Activated naive CD8-positive, alpha-beta T cell treated with anti-CD3 and anti-CD28 coated beads for 36 hours (primary cell): ENCODE data around the gene ATG2B. TPM values are rescaled to one million over a fixed set of nuclear protein-coding genes. Genes with fewer than 3 reads are reported as not detected.

Source experiments
- DNase-seq: peaks from one replicate; pipeline ENCODE4 v3.0.0; 2021
- H3K27ac Mint-ChIP-seq: one replicate; pipeline ENCODE4 v1.8.0; 2022; ENCODE audit warnings: mild to moderate bottlenecking, moderate library complexity, mixed read lengths
- H3K27me3 Mint-ChIP-seq: one replicate; pipeline ENCODE4 v1.8.0; 2022; ENCODE audit warnings: mild to moderate bottlenecking, mixed read lengths
- H3K36me3 Mint-ChIP-seq: one replicate; pipeline ENCODE4 v1.8.0; 2021; ENCODE audit warnings: mild to moderate bottlenecking, mixed read lengths
- H3K4me1 Mint-ChIP-seq: one replicate; pipeline ENCODE4 v1.8.0; 2021; ENCODE audit warnings: mixed read lengths
- H3K4me3 Mint-ChIP-seq: one replicate; pipeline ENCODE4 v1.8.0; 2022; ENCODE audit warnings: mild to moderate bottlenecking, moderate library complexity, mixed read lengths
- H3K9me3 Mint-ChIP-seq: one replicate; pipeline ENCODE4 v1.8.0; 2022; ENCODE audit warnings: mixed read lengths
- total RNA-seq, 2 experiments: library from RNA; stranded (reverse); gene quantifications; one replicate each; pipeline ENCODE4 v1.2.3, GENCODE V29; 2021

ATG2B gene
- total RNA-seq, 2 experiments from 2014 or later = 15.3 to 15.9 TPM

DNA sequence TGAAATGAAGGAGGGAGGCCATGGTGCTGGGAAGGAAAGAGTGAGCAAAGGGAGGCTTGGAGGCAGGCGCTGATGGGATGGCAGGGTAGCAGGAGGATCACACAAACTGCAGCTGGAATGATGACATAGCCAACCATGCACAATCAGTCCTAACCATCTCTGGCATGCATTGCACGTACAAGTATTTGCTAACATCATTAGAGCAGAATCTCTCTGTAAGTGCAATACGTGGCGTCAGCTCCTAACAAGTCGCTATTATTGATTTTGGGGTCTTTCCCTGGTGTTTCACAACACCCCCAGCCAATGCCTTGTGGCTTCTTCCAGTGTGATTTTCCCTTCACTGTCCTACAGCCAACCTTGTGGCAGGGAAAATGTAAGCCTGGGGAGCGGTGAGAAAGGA, 88.6 kb downstream of the ATG2B start:
- no peak overlapping the region for H3K4me3 Mint-ChIP-seq
- DNase-seq = no peak
- H3K4me1 Mint-ChIP-seq = peaks cover 3% of the 10 kb centered on the region
- no peak overlapping the region for H3K27ac Mint-ChIP-seq
- H3K36me3 Mint-ChIP-seq = peaks cover 4% of the 10 kb centered on the region
- H3K27me3 Mint-ChIP-seq = no peaks in the 10 kb centered on the region
- peaks cover 10% of the 10 kb centered on the region for H3K9me3 Mint-ChIP-seq

DNA sequence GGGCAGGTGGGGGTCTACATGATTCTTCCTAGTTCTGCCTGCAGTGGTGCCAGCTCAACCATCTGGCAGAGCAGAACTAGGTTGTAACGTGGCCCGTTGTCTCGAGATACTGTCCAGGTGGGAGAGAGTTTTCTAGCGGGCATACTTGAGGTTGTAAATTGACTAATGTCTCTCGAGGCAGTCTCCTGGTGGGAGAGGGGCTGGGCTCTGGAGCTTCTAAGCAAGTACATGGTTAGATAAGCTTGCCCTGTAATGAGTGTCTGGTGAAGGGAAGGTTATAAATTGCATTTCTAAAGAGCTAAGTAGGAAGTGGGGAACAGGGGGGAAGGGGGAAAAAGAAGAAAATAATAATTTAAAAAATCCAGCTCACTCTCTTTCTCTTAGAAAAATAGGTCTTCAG, 89.0 kb downstream of the ATG2B start:
- peaks cover under 1% of the 10 kb centered on the region for H3K36me3 Mint-ChIP-seq
- DNase-seq = no peak
- H3K9me3 Mint-ChIP-seq = peaks cover 10% of the 10 kb centered on the region
- no peak overlapping the region for H3K27ac Mint-ChIP-seq
- H3K27me3 Mint-ChIP-seq = no peaks in the 10 kb centered on the region
- H3K4me3 Mint-ChIP-seq = no peak overlapping the region
- peaks cover 3% of the 10 kb centered on the region for H3K4me1 Mint-ChIP-seq

DNA sequence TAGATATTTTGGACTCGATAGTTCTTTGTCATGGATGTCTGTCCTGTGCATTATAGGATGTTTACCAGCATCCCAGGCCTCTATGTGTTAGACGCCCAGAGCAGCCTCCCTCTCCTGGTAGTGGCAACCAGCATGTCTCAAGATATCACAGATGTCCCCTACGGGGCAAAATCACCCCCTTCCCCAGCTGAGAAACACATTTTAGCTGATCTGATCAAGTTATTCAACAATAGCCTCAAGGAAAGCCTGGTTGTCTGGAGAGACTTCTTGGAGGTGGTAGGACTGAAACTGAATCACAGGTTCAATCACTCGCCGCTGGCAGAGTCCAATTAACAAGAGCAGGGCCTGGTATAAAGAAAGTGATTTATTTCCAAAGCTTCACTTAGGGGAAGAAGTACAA, 89.5 kb downstream of the ATG2B start:
- no peak overlapping the region for H3K27ac Mint-ChIP-seq
- H3K36me3 Mint-ChIP-seq = no peaks in the 10 kb centered on the region
- peaks cover 8% of the 10 kb centered on the region for H3K9me3 Mint-ChIP-seq
- H3K27me3 Mint-ChIP-seq = no peaks in the 10 kb centered on the region
- DNase-seq = no peak
- H3K4me1 Mint-ChIP-seq = peaks cover 3% of the 10 kb centered on the region
- no peak overlapping the region for H3K4me3 Mint-ChIP-seq

DNA sequence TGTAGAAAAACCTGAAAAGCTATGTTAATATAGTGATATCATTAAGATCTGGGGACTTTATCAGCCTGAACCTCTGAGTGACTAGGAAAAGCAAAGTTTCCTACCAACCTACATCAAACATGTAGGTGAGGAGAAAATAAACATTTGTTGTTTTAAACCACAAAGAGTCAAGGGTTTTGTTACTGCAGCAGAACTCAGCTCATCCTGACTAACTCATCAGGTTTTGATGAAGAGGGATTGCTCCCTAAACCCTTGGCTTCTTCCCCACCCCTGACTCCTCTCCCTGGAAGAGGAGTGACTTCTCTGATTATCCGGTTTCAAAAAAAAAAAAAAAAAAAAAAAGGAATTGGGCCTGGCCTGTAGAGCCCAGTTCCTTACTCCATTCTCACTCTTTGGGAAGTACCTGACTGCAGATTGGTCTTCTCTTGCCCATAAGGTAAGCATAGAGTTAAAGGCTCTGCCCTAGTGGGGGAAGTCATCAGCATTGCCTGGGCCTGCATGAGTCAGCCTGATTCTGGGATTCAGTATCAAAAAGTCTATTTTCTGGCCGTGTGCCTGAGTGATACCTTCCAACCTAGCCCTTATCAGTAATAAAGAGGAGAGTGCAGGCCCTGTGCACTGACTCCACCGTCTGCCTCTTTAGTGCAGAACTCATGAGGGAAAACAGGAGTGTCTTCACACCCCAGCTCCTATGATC, 90.2 kb downstream of the ATG2B start:
- Mint-ChIP-seq H3K9me3 (peaks cover 5% of the 10 kb centered on the region), H3K27me3 (no peaks in the 10 kb centered on the region), H3K27ac (no peak overlapping the region), H3K4me1 (peaks cover 3% of the 10 kb centered on the region), H3K36me3 (no peaks in the 10 kb centered on the region), H3K4me3 (no peak overlapping the region)
- DNase-seq = no peak

DNA sequence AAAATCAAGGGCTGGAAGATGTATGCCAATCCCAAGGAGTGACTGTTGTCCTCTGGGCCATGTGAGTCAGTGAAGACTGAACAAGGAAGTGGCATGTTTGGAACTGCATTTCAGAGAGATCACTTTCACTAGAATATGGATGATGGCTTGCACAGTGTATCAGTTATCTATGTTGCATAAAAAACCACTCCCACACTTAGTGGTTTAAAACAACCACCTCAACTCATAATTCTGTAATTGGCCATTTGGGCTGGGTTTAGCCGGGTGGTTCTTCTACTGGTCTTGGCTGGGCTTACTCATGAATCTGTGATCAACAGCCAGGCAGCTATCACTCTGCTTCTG, 91.7 kb downstream of the ATG2B start:
- H3K27ac Mint-ChIP-seq = no peak overlapping the region
- no peak for DNase-seq
- H3K27me3 Mint-ChIP-seq = peaks cover 4% of the 10 kb centered on the region
- peaks cover 3% of the 10 kb centered on the region for H3K9me3 Mint-ChIP-seq
- no peak overlapping the region for H3K4me3 Mint-ChIP-seq
- H3K36me3 Mint-ChIP-seq = no peaks in the 10 kb centered on the region
- peaks cover 3% of the 10 kb centered on the region for H3K4me1 Mint-ChIP-seq

DNA sequence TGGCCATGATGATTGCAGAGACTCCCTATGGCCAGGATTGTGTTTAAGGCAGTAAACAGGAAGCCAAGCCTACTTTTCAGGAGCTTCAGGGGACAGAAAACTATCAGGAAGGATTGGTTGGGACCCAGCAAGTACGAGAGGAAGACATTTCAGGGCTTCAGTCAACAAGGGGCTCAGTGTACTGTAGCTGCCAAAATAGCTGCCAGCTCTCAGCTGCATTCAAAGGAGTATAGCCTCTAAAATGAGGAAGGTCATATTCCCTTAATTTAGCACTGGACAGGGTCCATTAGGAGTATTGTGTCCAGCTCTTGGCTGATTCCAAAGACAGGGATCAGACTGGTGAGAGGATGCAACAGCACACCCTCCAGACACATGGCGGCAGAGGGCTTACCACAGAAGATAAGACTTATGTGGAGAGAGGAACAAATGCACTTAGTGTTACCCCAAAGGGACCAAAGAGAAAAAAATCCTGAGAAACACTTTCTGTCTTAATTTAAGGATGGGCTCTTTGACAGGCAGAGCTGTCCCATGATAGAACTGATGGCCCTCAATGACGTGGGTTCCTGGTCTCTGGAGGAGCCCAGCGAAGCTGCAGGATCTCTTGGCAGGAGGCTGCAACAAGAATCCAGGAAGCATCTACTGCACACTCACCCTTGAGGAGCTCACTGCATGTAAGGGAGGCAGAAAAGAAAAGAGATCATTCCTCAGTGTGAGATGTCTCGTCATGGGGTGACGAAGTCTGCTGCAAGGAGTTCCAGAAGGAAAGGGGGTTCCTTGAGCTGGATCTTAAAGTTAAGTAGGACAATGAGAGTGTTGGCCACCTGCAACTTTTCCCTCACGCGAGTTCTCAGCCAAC, 92.3 kb downstream of the ATG2B start:
- Mint-ChIP-seq H3K27ac (no peak overlapping the region), H3K9me3 (peaks cover 3% of the 10 kb centered on the region), H3K36me3 (no peaks in the 10 kb centered on the region), H3K27me3 (peaks cover 4% of the 10 kb centered on the region), H3K4me3 (no peak overlapping the region), H3K4me1 (peaks cover 3% of the 10 kb centered on the region)
- DNase-seq = no peak

DNA sequence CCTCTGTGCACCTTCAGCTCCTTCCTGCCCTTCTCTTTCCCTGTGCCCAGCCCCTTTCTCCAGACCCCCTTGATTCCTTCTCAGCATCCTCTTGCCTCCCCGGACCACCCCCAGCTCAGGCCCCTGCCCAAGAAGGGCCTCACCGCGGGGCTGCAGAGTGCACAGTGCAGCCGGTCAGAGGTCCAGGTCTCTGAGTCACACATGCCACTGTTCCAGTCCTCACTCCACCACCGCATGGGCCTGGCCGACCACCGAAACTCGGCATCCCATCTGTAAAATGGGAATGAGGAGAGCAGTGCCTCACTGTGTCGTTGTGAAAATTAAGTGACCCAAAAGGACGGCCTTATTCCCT, 93.8 kb downstream of the ATG2B start:
- Mint-ChIP-seq H3K27me3 (peaks cover 6% of the 10 kb centered on the region), H3K4me3 (no peak overlapping the region), H3K27ac (no peak overlapping the region), H3K9me3 (peaks cover 3% of the 10 kb centered on the region), H3K4me1 (no peaks in the 10 kb centered on the region), H3K36me3 (no peaks in the 10 kb centered on the region)
- no peak for DNase-seq

DNA sequence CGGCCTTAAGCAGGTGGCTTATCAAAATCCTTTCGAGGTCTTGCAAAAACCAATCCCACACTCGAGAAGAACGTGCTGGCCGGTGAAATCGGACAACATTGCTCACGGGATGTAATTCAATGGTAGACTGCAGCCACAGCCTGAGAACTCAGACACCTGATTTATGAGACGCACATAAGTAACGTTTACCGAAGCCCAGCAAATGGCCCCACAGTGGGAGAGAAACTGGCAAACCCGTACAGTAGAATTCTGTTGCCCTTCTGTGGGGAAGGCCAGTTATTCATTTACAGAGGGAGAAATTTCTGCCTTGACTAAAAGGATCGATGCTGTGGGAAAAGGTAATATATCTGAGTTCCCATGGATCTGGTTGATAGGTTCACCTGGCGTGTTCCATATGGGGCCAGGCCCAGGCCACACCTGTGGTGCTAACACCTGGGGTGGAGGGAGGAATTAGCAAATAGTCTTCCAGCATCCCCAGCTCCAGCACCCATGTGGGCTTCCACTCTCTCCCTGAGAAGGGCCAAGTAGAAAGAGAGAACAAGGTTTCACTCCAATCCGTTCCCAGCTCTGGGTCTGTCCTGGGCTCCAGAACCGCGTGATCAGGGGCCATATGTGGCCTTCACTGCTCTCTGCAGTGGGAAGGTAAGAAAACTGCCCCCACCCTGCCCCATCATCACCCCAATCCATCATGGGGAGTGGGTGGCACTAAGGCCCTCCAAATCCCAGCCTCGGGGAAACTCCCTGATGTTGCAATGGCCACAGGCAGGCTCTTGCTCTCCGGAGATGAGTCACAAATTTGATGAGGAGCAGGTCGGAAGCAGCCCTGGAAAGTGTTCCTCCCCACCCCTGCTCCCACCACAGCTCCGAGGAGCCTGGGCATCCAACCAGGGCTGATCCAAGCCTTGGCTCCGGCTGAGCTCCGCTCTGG, 94.4 kb downstream of the ATG2B start:
- H3K36me3 Mint-ChIP-seq = no peaks in the 10 kb centered on the region
- no peaks in the 10 kb centered on the region for H3K4me1 Mint-ChIP-seq
- H3K4me3 Mint-ChIP-seq = no peak overlapping the region
- H3K9me3 Mint-ChIP-seq = peaks cover 3% of the 10 kb centered on the region
- no peak overlapping the region for H3K27ac Mint-ChIP-seq
- no peak for DNase-seq
- peaks cover 6% of the 10 kb centered on the region for H3K27me3 Mint-ChIP-seq

DNA sequence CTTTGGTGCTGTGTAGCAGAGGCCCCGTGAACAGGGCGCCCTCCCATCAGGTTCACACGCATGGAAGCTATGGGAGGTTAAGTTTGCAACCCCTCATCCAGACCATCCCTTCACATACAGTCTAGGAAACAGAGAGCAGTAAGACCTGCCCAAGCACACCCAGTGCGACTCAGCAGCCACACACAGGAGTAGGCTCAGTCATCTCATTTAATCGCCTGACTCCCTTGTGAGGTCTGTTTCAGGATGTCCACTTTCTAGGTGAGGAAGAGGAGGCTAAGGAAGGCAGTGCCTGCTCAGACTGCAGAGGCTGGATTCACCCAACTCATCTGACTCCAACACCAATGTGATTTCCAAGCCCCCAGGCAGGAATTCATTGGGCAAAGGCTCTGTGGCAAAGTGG, 95.2 kb downstream of the ATG2B start:
- Mint-ChIP-seq H3K9me3 (peaks cover 3% of the 10 kb centered on the region), H3K27ac (no peak overlapping the region), H3K27me3 (peaks cover 6% of the 10 kb centered on the region), H3K36me3 (no peaks in the 10 kb centered on the region), H3K4me1 (no peaks in the 10 kb centered on the region), H3K4me3 (no peak overlapping the region)
- DNase-seq = no peak

DNA sequence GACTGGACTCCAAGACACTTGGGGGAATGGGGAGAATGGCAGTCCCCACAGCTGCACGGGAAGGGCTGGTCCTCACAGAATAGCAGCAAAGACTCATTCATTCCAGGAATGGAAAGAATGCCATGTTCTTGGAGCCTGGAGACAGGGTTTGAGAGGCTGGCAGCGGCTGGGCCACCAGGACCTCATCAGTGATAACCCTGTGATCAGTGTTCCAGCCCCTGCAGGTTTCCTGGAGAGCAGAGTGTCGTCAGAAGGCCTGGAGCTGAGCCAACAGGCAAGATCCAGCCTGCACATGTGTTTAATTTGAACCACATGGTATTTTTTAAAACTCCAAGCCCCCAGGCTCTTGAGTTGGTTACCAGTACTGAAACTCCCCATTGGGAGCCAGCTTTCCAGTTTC, 95.8 kb downstream of the ATG2B start:
- peaks cover 3% of the 10 kb centered on the region for H3K9me3 Mint-ChIP-seq
- peaks cover 6% of the 10 kb centered on the region for H3K27me3 Mint-ChIP-seq
- no peak overlapping the region for H3K27ac Mint-ChIP-seq
- no peaks in the 10 kb centered on the region for H3K36me3 Mint-ChIP-seq
- H3K4me1 Mint-ChIP-seq = no peaks in the 10 kb centered on the region
- DNase-seq = no peak
- no peak overlapping the region for H3K4me3 Mint-ChIP-seq

DNA sequence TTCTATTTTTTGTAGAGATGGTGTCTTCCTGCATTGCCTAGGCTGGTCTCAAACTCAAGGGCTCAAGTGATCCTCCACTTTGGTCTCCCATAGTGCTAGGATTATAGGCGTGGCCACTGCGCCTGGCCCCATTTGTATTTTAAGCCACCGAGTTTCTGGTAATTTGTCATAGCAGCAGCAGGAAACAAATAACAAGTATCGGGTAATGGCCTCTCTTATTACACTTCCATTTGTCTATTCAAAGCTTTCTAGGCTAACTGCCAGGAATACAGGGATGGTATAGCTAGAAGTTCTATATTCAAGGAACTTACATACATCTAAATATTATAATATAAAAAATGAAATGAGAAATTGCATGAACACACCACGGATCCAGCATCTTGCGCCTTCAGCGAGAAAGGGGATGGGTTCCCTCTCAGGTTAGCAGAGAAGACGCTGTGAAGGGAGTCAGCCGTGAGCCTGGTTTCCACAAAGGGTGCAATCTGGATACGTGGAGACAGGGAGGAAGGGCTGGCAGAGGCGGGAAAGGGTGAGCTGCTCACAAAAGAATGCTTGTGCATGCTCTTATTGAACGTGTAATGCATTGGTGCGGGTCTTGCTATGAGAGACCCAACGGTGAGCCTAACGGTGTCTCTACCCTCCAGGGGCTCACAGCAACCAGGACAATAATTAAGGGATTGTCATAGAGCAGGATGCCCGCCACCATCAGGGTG, 97.6 kb downstream of the ATG2B start:
- no peak overlapping the region for H3K4me3 Mint-ChIP-seq
- no peak for DNase-seq
- H3K4me1 Mint-ChIP-seq = no peaks in the 10 kb centered on the region
- no peak overlapping the region for H3K27ac Mint-ChIP-seq
- no peaks in the 10 kb centered on the region for H3K9me3 Mint-ChIP-seq
- H3K27me3 Mint-ChIP-seq = peaks cover 6% of the 10 kb centered on the region
- H3K36me3 Mint-ChIP-seq = no peaks in the 10 kb centered on the region

DNA sequence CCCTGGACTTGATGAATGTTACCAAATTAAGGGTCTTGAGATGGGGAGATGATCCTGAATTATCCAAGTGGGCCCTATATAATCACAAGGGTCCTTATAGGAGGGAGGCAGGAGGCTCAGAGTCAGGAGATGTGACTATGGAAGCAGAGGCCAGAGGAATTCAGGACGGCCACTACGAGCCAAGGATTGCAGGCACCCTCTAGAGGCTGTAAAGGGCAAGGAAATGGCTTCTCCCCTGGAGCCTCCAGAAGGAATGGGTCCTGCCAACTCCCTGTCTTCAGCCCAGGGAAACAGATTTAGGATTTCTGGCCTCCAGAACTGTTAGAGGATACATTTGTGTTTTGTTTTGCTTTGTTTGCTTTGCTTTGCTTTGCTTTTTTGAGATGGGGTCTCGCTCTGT, 98.3 kb downstream of the ATG2B start:
- Mint-ChIP-seq H3K4me1 (no peaks in the 10 kb centered on the region), H3K27ac (no peak overlapping the region), H3K4me3 (no peak overlapping the region), H3K27me3 (peaks cover 10% of the 10 kb centered on the region), H3K36me3 (no peaks in the 10 kb centered on the region), H3K9me3 (no peaks in the 10 kb centered on the region)
- no peak for DNase-seq

DNA sequence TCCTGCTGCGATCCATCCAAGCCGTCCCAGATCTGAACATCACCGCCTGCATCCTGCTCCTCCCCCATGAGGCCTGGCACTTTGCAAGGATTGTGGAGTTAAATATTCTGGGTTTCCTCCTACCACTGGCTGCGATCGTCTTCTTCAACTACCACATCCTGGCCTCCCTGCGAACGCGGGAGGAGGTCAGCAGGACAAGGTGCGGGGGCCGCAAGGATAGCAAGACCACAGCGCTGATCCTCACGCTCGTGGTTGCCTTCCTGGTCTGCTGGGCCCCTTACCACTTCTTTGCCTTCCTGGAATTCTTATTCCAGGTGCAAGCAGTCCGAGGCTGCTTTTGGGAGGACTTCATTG, 99.0 kb downstream of the ATG2B start:
- H3K36me3 Mint-ChIP-seq = no peaks in the 10 kb centered on the region
- no peak overlapping the region for H3K27ac Mint-ChIP-seq
- H3K27me3 Mint-ChIP-seq = peaks cover 16% of the 10 kb centered on the region
- no peaks in the 10 kb centered on the region for H3K9me3 Mint-ChIP-seq
- no peaks in the 10 kb centered on the region for H3K4me1 Mint-ChIP-seq
- no peak for DNase-seq
- no peak overlapping the region for H3K4me3 Mint-ChIP-seq

DNA sequence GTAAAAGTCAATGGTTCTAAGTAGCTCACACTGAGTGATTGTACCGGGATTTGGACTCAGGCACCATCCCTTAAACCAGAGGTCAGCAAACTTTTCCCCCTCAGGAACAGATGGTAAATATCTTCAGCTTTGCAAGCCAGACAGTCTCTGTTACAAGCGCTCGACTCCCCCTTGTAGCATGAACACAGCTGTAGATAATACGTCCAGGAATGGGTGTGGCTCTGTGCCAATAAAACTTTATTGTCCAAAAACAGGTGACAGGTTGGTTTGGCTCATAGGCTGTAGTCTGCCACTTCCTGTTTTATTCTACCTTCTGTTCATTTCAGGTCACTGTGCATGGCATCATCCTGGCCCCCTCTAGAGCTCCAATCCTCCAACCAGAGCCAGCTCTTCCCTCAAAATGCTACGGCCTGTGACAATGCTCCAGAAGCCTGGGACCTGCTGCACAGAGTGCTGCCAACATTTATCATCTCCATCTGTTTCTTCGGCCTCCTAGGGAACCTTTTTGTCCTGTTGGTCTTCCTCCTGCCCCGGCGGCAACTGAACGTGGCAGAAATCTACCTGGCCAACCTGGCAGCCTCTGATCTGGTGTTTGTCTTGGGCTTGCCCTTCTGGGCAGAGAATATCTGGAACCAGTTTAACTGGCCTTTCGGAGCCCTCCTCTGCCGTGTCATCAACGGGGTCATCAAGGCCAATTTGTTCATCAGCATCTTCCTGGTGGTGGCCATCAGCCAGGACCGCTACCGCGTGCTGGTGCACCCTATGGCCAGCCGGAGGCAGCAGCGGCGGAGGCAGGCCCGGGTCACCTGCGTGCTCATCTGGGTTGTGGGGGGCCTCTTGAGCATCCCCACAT, 99.6 kb downstream of the ATG2B start:
- no peaks in the 10 kb centered on the region for H3K9me3 Mint-ChIP-seq
- peaks cover 16% of the 10 kb centered on the region for H3K27me3 Mint-ChIP-seq
- no peaks in the 10 kb centered on the region for H3K36me3 Mint-ChIP-seq
- no peaks in the 10 kb centered on the region for H3K4me1 Mint-ChIP-seq
- H3K4me3 Mint-ChIP-seq = no peak overlapping the region
- no peak overlapping the region for H3K27ac Mint-ChIP-seq
- no peak for DNase-seq
